RWPE2 (cell line): ENCODE data around the gene FMR1.

ENCODE experiments used
- ATAC-seq: fragments of 200-7000 bp; cut with Tn5 transposase; 3 replicates; pipeline ENCODE4 v1.9.1; 2021; ENCODE audit warnings: low read depth
- DNase-seq: peaks from one replicate; pipeline ENCODE4 v3.0.0-alpha.2; 2020; ENCODE audit warnings: low spot score
- H3K27ac ChIP-seq: fragments of 450-650 bp; 2 replicates; pipeline ENCODE4 v1.5.1; 2017; ENCODE audit warnings: mild to moderate bottlenecking; ENCODE audit not compliant: poor library complexity, severe bottlenecking
- H3K27me3 ChIP-seq: fragments of 250-450 bp; sonication (Bioruptor Pico); 2 replicates; pipeline ENCODE4 v1.5.1; 2021; ENCODE audit warnings: mild to moderate bottlenecking, moderate library complexity; ENCODE audit not compliant: insufficient read depth, poor library complexity, severe bottlenecking
- H3K36me3 ChIP-seq: fragments of 250-450 bp; sonication (Bioruptor Pico); 2 replicates; pipeline ENCODE4 v1.5.1; 2020; ENCODE audit warnings: low read depth, mild to moderate bottlenecking, moderate library complexity
- H3K4me1 ChIP-seq: fragments of 250-450 bp; sonication (Bioruptor Pico); 2 replicates; pipeline ENCODE4 v1.5.1; 2021; ENCODE audit warnings: mild to moderate bottlenecking, moderate library complexity; ENCODE audit not compliant: insufficient read depth, poor library complexity, severe bottlenecking
- H3K4me3 ChIP-seq: fragments of 250-450 bp; sonication (Bioruptor Pico); 2 replicates; pipeline ENCODE4 v1.5.1; 2021; ENCODE audit warnings: mild to moderate bottlenecking, moderate library complexity; ENCODE audit not compliant: severe bottlenecking
- H3K9me3 ChIP-seq: fragments of 250-450 bp; sonication (Bioruptor Pico); 2 replicates; pipeline ENCODE4 v1.5.1; 2021; ENCODE audit warnings: mild to moderate bottlenecking, moderate library complexity; ENCODE audit not compliant: severe bottlenecking
- CTCF ChIP-seq: fragments of 450-650 bp; IDR thresholded peaks from one replicate; pipeline ENCODE4 v1.5.1; 2017; ENCODE audit warnings: mild to moderate bottlenecking, moderate library complexity; ENCODE audit not compliant: poor library complexity, severe bottlenecking

FMR1 gene

GRCh38 chrX:147914591-147914990 lies 2.9 kb downstream of the FMR1 start:
- TF ChIP-seq CTCF, result no peak
- H3K4me1 ChIP-seq, result peaks cover 8% of the 10 kb centered on the region
- ATAC-seq, result no peak
- no peaks in the 10 kb centered on the region for H3K9me3 ChIP-seq
- H3K36me3 ChIP-seq, result no peaks in the 10 kb centered on the region
- no peak overlapping the region for H3K27ac ChIP-seq
- H3K4me3 ChIP-seq, result no peak overlapping the region
- H3K27me3 ChIP-seq, result no peaks in the 10 kb centered on the region
- no peak for DNase-seq

- Histone ChIP-seq H3K4me3 (no peak overlapping the region), H3K9me3 (no peaks in the 10 kb centered on the region), H3K27me3 (no peaks in the 10 kb centered on the region), H3K36me3 (no peaks in the 10 kb centered on the region), H3K27ac (no peak overlapping the region), H3K4me1 (peaks cover 8% of the 10 kb centered on the region)
- no peak for DNase-seq
- TF ChIP-seq CTCF, result no peak
- no peak for ATAC-seq
Observed at GRCh38 chrX:147916375-147916968, 4.8 kb downstream of the FMR1 start.

GRCh38 chrX:147917700-147918695 lies 6.3 kb downstream of the FMR1 start:
- no peak overlapping the region for H3K27ac ChIP-seq
- ATAC-seq (no peak), DNase-seq (no peak)
- H3K4me1 ChIP-seq, result peaks cover 8% of the 10 kb centered on the region
- no peak overlapping the region for H3K4me3 ChIP-seq
- no peak for TF ChIP-seq CTCF
- no peaks in the 10 kb centered on the region for H3K9me3 ChIP-seq
- no peaks in the 10 kb centered on the region for H3K27me3 ChIP-seq
- H3K36me3 ChIP-seq, result no peaks in the 10 kb centered on the region

GRCh38 chrX:147920161-147920666 lies 8.5 kb downstream of the FMR1 start:
- no peak for ATAC-seq
- no peak for DNase-seq
- no peak overlapping the region for H3K27ac ChIP-seq
- H3K36me3 ChIP-seq, result no peaks in the 10 kb centered on the region
- no peaks in the 10 kb centered on the region for H3K9me3 ChIP-seq
- no peak overlapping the region for H3K4me3 ChIP-seq
- no peaks in the 10 kb centered on the region for H3K4me1 ChIP-seq
- TF ChIP-seq CTCF, result no peak
- H3K27me3 ChIP-seq, result no peaks in the 10 kb centered on the region
